Spleen (tissue), 7 donors: ENCODE results near the gene ZNRF3.

Experiments
- CTCF ChIP-seq, 11 experiments: fragments of 200-600 bp in 7 of 11; fragments of 450-650 bp in 4 of 11; sonication (generic) in 4 of 11; IDR thresholded peaks in 8 of 11; conservative IDR thresholded peaks in 3 of 11; 1 replicate in 7 of 11; 2 replicates in 4 of 11; pipeline versions ENCODE4 v1.4.0 to v1.8.0; 2016 to 2021; ENCODE audit warnings: antibody characterized with exemption in 11 of 11, inconsistent platforms in 4 of 11, mild to moderate bottlenecking in 1 of 11
- POLR2A ChIP-seq, 3 donors: fragments of 450-650 bp; IDR thresholded peaks; one replicate each; pipeline ENCODE4 v1.5.1; 2017; ENCODE audit warnings: antibody characterized with exemption in 3 of 3, mild to moderate bottlenecking in 1 of 3
- POLR2AphosphoS5 ChIP-seq, 3 donors: sonication (generic); formaldehyde crosslinking; IDR thresholded peaks; one replicate each; pipeline ENCODE4 v1.5.1; 2017; ENCODE audit warnings: antibody characterized with exemption in 3 of 3
- donor health status: DM: no; HTN: no; CAD: no; lungs with moderate emphysema.
- donor health status: DM: no; HTN: no; CAD: no.
- donor health status: DM: no; HTN: no; CAD: no.

- TF ChIP-seq CTCF (IDR thresholded peaks at IDR 0.05 in 8 of 11, conservative IDR thresholded peaks at IDR 0.05 in 3 of 11) (no peak), POLR2AphosphoS5 (IDR thresholded peaks at IDR 0.05) (no peak), POLR2A (IDR thresholded peaks at IDR 0.05) (no peak)
Measured at GRCh38 chr22:28956506-28956905, 73.1 kb downstream of the ZNRF3 start.
